ENCODE measurements around the gene SLX9. TPM values are rescaled to one million over a fixed set of nuclear protein-coding genes. Genes with fewer than 3 reads are reported as not detected.

Gene SLX9
- polyA plus RNA-seq, 1 donor = 21.2 TPM

DNA sequence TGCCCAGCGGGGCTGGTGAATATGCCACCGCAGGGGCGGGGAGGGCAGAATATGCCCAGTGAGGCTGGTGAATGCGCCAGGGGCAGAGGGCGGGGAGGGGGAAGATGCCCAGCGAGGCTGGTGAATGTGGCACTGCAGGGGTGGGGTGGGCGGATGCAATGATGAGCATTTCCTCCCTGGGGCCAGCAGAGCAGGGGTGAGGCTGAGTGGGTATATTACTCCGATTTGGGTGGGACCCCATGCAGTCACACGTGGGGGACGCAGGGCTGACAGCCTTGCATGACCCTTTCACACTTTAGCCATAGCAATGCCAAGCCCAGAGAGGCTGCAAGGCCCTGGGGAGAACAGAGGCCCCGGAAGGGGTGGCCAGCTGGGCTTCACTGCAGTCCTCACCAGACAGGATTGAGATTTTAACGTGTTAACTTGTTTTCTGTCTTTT lies 9.3 kb upstream of the SLX9 start:
- no peak for DNase-seq

DNA sequence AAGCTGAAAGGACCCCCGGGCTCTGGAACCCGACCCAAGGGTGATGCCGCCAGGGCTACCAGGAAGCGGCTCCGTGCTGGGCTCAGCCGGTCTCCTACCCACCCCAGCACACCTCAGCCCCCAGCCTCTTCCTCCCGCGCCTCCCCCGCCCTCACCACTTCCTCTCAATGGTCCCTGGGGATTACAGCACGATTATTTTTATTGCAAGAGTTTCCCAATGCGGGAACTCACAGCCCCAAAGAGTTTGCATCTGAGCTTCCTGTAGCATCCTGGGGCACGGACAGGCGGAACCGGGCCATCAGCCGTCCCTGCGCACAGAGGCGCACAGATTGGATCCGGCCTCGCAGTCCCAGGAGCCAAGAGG lies 8.7 kb upstream of the SLX9 start:
- no peak for DNase-seq

DNA sequence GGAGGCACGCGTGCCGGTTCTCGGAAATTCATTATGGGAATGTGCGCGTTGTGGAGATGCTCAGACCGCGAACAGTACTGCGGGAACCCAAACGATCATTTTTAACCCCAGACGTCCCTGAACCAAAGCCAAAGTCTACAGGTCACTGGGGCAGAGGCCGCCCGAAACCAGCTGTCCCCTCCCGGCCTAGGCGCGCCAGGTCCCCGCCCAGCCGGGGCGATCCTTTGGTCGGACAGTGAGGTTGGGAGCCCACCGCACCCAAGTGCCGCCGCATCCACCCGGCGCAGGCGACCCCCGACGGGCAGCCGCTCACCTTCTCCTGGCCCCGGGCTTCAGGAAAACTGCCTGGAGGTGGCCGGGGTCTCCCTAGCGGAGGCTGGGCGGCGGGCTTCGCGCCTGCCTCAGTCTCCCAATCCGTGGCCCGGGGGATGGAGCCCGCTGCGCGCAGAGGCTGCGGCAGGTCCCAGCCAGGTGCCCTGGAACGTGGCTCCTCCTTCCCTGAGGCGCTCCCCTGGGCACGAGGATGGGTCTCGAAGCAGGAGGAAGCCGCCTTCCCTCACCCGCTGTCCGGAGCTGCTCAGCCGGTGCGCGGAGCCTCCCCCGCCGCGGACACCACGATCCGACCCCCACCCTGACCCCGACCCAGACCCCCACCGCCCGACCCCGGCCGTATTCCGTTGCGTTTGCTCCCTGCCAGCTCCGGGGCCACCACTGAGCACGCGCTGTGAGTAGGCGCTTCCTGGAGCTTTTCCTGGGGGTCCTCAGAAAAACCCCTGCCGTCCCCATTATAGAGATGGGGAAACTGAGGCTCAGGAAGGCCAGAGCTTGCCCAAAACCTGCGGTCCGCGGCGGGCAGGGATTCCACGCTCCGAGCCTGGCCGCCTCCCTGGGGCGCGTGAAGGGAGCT lies 8.1 kb upstream of the SLX9 start:
- DNase-seq = no peak

DNA sequence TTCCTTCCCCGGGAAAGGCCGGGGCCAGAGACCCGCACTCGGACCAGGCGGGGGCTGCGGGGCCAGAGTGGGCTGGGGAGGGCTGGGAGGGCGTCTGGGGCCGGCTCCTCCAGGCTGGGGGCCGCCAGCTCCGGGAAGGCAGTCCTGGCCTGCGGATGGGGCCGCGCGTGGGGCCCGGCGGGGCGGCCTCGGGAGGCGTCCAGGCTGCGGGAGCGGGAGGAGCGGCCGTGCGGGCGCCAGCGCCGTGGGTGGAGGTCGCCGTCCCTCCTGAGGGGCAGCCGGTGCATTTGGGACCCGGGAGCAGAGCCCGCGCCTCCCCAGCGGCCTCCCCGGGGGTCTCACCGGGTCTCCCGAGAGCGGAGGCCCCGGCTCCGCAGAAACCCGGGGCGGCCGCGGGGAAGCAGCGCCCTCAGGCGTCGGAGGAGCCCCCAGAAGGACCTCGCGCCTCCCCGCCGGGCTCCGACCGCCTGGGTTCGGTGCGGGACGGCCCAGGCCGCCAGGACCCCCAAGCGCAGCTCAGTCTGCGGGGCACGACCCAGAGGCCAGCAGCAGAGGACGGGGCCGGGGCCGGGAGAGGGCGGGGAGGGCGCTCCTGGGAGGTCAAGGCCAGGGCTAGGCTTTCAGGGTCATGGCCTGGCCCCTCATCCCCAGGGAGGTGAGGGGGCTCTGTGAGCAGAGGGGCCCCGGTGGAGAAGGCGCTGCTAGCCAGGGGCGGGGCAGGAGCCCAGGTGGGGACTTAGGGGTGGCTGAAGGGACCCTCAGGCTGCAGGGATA lies 7.2 kb upstream of the SLX9 start:
- DNase-seq = no peak

DNA sequence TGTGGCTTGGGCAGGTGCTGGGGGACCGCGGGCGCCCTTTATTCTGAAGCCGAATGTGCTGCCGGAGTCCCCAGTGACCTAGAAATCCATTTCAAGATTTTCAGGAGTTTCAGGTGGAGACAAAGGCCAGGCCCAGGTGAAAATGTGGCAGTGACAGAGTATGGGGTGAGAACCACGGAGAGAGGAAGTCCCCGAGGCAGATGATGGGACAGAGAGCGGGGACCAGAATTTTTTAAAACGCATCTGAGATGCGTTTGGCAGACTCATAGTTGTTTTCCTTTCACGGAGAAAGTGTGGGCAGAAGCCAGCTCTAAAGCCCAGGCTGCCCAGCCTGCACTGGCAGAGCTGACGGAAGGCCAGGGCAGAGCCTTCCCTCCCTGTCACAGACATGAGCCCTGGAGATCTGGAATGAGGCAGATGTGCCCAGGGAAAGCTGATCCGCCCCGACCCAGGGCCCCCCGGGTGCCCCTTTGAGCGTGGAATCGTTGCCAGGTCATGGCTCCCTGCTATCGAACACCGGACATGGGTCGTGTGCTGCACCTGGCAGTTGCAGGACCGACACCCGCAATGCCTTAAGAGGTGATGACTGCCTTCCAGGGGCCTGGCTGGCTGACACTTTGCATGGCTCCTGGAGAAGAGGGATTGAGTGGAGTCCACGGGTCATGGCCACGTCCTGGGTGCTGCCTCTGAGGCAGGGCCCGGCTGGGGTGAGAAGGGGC lies 6.5 kb upstream of the SLX9 start:
- DNase-seq = no peak

DNA sequence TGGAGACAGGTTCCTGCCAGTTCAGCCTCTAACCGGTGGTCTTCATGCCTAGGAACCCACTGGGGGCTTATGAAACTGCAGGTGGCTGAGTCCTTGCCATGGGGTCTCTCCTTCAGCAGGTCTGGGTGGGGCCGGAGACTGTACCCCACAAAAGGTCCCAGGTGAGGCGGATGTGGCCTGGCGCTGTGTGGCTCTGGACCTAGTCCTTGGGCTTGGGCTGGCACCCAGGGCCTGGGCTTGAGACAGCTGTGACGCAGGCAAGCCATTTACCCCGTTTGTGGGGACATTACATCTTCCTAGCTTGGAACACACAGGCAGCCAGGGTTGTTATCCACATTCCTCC lies 5.9 kb upstream of the SLX9 start:
- DNase-seq = no peak

DNA sequence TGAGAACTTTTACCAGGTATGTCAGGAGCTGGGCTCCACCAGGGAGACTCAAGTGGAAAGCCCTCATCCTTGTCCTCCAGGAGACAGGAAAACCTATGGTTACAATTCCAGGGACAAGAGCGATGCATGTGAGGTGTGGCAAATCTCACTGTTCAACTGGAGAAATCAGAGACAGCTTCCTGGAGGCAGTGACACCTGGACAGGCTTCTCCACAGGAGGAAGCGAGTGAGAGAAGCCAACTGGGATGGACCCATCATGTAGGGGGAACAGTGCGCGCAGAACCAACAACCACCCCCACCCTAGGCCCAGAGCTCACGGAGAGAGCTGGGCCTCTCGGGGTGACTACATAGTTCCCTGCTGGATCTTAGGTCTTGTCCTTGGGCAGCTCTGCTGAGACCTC lies 5.6 kb upstream of the SLX9 start:
- DNase-seq = no peak

DNA sequence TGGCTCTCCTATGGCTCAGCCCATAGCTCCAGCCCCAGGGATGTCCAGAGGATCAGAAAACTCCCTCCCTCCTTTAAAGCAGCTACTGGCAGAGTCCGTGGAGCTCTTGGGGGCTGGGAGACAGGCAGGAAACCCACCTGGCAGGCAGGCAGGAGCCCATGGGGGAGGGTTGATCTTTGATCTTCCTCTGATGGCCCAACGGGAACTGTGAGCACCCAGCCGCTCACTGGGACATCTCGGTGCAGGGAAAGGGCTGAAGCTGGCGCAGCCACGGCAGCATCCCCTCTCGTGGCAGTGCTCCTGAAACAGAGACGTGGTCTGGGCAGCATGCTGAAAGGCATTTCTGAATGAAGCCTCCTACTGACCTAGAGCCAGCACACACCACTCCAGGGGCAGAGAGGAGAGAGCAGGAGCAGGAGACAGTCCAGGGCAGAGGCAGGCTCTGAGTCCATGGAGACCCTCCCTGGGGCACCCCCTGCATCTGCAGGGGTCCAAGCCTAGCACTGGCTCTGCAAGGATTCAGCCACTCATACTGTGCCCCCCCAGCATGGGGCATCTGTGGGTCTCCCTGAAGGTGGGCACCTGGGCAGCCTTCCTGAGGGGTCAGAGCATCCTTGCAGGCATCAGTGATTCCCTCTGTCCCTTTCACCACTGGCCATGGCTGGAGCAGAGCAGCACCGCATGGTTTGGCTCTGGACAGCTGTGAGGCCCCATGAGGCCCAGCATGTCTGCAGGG lies 4.9 kb upstream of the SLX9 start:
- DNase-seq = no peak

DNA sequence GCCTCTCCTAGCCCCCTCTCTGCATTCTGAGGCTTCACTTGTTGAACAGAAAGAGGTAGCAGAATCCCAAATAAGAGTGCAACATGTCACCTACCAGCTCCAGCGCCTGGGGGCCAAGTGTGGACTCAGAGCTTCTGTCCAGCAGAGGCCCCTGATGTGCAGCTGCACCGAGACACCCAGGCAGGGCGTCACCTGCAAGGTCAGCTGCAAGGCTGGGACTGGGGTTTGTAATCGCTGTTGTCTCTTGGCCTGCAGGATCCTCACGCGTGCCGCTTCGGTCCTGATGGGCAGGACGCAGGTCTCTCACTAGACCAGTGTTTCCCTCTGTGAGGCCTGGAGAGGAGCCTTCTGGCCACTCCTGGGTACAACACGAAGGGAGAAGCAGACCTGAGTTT lies 4.3 kb upstream of the SLX9 start:
- no peak for DNase-seq

DNA sequence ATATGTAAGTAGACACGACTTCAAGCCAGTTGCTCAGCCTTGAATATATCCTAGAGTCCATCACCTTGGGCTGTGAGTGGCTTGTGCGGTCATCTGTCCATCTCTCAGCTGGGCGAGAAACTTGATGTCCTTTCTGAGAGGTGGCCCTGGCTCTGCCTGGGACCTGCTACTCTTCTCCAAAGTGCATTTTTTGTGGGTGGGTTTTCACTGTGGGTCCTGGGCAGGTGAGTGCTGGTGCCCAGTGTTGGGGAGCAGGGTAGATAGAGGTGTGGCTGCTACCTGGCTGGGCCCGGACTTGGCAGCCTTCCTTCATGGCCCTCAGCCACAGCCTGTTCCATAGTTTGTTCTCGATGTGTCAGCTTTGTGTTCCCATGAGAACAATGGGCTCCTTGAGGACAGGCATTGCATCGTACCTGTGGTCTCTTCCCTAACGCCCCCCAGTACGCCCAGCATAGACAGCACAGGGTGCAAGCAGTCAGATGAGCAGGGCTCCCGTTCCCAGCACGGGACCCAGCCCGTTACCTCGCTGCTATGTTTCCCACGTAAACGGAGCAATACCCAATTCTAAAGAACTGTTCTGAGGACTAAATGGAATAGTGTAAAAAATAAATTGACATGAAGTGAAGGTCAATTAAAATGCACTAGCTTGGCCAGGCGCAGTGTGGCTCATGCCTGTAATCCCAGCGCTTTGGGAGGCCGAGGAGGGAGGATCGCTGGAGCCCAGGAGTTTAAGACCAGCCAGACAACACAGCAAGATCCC lies 877 bp upstream of the SLX9 start:
- no peak for DNase-seq

DNA sequence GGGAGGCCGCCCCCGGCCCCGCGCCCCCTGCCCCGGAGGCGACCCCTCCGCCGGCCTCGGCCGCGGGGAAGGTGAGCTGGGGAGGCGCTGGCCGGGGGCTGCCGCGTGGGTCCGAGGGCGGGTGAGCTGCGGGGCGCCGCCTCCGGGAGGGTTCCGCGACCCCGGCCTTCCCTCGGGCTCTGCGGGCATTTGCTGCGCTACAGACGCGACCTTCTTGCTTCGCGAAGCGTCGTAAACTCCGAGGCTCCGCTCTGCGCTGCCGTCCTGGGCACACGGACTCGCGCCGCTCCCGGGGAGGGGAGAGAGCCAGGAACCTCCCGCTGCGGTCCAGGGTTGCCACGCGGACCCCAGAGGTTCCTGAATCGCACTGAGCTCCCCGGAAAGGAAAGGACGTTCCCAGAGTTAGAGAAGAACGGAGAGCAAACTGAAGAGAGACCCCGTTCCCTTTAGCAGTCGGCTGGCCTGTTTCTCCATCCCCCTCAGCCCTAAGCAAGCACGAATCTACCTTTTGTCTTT lies 345 bp downstream of the SLX9 start:
- no peak for DNase-seq

DNA sequence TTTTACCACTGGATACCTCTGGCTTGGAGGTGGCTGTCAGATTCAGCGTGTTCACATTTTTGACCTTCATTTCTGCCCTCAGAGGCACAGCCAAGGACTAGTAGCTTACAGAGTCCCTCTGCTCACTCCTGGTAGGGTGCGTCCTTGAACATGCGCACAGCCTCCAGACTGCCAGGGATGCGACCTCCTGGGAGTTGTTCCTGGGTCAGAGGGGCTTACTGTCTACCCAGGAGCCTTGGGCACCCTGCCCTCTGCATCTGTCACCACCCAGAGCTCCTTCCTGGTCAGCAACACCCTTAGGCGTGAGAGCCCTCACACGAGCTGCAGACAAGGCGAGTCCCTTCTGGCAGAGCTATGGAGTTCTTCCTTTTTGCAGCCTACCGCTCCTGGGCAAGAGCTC lies 1.7 kb downstream of the SLX9 start:
- no peak for DNase-seq

DNA sequence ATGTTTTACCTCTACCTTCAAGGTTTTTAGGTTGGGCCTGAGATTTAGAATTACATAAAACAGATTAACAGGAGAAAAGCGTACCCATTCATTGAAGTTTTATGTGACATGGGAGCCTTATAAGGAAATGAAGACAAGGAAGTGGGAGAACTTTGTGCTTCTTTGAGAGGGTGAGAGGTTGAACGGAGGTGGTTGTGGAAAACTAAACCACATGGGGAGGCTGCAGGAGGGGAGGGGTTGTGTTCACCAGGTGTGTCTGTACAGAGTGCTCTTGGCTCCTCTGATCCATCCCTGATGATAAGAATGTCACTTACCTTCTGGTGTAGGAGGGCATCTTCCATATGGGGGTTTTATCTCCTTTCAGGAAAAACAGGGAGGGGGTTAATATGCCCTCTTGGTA lies 2.7 kb downstream of the SLX9 start:
- no peak for DNase-seq

DNA sequence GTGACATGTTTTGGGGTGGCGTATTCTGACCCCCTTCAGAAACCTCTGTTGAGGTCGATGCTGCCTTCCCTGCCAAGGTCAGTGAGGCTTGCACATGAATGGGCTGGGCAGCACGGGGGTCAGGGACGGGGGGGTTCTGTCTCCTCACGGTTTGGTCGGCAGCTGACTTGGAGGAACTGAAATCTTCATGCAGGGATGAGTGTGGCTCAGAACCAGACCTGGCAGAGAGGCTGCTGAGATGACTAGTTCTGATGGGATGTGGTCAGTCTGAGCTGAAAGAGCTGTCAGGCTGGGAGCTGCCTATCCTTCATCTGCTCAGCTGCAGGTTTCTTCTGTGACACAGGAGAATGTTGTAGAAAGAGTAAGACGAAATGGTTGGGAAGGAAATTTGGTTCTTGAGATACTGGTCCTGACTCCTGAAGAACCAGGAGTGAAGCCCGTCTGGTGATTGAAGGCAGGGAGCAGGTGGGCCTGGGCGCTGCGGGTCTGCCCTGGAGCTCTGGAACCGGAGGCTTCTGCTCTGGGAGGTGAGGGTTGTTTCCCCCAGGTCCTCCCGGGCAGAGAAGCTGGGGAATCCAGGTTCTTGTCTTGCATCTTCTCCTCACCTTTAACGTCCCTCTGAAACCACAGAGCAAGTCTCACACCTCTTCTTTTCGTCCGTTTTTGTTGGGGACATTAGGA lies 3.3 kb downstream of the SLX9 start:
- no peak for DNase-seq

DNA sequence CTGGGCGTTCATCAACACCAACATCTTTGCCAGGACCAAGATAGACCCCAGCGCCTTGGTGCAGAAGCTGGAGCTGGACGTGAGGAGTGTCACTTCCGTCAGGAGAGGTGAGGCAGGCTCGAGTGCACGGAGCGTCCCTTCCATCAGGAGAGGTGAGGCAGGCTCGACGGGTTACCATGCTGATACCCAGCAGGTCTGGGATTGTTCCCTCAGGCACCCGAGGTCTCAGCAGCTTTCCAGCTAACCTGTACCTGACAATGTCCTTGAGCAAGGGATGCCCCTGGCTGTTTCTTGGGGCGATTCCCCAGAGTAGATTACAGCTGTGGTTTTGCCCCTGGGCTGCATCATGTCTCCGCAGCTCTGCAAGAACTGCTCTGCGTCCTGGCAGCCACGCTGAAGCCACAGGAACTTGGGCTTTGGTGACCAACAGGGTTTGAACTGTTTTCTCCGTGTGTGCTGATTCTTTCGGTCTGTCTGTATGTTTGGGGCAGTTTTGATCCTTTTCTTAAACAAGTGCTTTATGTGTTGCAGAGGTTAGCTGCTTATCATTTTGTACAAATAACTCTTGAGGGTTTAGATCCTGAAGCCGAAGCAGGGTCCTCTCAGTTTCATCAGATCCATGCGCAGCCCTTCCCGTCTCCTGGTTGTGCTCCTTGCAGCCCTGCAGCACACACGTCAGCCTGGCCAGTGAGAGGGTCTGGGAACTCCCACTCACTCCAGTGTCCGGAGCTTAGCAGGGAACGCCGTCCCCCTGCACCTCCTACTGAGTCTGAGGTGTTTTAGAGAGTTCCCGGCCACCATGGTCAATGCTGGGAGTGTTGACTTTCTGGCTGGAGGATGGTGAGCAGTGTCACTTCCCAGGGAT lies 4.1 kb downstream of the SLX9 start:
- no peak for DNase-seq

DNA sequence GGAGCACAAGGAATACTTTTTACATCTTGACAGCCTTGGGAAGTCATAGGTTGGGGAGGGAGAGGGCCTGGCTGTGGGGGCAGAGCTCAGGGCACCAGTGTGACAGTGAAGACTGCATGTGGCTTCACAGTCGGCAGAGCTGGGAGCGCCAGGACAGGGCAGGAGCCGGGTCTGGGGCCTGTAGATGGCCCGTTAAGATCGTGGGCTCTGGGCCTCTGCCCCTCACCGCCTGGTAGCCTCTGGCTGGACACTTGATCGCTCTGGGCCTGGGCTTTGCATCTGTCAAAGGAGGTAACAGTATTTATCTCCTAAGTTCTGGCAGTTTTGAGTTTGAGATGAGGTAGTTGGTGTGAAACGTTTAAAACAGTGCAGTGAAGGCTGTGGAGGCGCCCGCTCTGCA lies 4.8 kb downstream of the SLX9 start:
- DNase-seq = no peak

DNA sequence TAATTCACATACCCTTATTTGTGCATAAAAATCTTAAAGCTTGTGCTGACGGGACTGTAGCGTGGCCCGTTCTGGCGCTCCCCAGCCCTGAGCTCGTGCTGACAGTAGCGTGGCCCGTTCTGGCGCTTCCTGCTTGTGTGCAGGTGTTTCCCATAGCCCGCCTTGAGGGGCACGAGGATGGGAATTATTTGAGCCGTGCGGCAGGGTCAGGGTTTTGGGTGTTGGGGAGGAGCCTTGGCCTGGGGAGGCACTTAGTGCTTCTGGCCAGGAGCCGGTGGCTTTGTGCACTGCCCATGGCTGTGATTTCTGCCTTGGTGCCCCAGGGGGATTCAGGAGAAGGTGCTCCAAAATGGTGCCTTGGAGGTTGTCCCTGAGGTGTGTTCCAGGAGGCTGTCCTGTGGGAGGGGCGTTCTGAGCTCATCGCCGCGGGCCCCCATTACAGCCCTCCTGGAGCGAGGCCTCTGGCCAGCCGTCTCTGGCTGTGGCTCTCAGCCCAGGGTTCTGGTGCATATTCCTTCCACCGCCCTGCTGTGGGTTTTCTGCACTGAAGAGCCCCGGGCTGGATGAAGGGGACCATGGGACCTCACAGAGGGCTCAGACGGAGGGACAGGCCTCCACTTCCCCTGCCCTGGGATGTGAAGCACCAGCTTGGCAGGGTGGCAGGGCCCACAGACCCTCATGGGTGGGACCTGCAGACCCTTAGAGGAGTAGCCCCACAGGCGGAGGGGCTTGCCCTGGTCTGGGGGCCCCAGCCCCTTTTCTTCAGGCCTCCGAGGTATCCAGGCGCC lies 6.6 kb downstream of the SLX9 start:
- no peak for DNase-seq

DNA sequence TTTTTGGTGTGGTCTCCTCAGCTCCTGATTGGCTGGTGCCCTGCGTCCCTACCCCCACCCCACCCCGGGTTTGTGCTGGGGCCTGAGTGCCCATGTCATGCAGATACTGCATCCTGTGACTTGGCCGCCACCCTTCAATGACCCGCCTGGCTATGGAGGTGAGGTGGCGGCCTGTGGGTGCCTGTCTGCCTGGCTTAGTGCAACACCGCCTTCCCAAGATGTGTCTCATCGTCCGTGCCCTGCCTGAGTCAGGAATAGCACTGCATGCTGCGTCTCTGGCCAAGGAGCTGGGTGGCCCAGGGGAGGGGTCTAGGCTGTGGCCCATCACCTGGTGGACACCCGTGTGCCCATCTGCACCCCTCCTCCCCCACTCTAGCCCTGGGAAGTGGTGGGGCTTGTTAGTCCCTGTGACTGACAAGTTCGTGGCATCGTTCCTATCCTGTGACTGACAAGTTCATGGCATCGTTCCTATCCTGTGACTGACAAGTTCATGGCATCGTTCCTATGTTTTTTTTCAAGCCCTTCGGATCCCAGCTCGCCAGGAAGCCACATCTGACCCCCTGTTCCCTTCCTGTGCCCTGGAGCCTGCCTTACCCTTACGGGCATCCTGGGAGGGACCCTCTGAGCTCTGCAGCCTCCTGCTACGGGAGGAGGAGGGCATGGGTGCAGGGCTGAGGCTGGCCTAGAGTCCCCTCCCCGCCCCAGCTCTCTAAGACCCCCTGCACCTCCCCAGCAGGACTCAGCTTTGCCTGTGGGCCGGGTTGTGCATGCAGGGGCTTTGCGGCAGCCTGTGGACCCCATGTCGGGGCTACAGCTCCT lies 7.5 kb downstream of the SLX9 start:
- DNase-seq = no peak
